HFF-Myc (cell line): ENCODE results near the gene LRRC53.

Experiments used
- DNase-seq: peaks from one replicate; pipeline ENCODE4 v3.0.0-alpha.2; 2011; ENCODE audit warnings: low read depth; ENCODE audit errors: extremely low read depth
- H3K4me3 ChIP-seq: replicated peaks from 2 replicates; pipeline ENCODE4 v1.5.1; 2011; ENCODE audit warnings: low read depth, mild to moderate bottlenecking, control low read depth, low read length
- TF ChIP-seq, protein P1 (sequence below): IDR thresholded peaks from 2 replicates; pipeline ENCODE4 v1.5.1; 2012; ENCODE audit warnings: mild to moderate bottlenecking, low read depth, low read length, control low read depth; ENCODE audit errors: missing control alignments

The LRRC53 gene

DNA sequence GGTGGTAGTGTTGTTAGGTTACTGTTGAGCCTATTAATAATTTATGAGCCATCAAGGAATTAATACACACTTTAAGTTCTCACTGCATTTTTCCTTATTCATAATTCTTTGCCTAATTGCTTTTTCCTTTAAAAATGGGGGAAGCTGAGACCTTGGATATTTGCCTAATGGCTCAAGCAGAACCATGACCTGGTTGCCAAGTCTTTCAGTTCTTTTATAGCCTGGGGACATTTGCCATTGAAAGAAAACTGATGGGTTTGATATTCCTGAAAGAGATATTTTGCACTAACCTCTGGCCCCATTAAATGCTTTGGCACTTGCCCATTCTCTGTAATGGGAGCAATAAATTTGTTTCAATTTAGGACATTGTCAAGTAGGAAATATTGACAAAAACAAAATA is 18.5 kb upstream of the LRRC53 start:
- DNase-seq = no peak
- TF ChIP-seq, protein P1, sequence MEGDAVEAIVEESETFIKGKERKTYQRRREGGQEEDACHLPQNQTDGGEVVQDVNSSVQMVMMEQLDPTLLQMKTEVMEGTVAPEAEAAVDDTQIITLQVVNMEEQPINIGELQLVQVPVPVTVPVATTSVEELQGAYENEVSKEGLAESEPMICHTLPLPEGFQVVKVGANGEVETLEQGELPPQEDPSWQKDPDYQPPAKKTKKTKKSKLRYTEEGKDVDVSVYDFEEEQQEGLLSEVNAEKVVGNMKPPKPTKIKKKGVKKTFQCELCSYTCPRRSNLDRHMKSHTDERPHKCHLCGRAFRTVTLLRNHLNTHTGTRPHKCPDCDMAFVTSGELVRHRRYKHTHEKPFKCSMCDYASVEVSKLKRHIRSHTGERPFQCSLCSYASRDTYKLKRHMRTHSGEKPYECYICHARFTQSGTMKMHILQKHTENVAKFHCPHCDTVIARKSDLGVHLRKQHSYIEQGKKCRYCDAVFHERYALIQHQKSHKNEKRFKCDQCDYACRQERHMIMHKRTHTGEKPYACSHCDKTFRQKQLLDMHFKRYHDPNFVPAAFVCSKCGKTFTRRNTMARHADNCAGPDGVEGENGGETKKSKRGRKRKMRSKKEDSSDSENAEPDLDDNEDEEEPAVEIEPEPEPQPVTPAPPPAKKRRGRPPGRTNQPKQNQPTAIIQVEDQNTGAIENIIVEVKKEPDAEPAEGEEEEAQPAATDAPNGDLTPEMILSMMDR = no peak
- H3K4me3 ChIP-seq = no peak overlapping the region

DNA sequence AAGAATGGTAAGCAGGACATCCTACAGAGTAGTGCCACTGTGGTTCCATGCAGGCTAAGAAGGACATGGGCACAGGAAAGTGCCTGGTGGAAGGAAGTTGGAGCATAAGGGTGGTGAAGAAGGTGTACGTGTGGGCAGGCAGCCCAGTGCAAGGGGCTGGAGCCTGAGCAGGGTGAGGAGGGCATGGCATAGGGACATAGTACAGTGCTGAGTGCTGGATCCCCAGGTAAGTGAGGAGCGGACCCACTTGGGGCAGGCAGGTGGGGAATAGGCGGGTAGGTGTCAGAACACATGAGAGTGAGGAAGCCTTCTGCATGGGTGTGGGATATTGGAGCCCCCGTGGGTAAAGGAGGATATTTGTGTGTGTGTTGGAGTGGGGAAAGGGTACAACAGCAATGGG is 15.7 kb upstream of the LRRC53 start:
- H3K4me3 ChIP-seq = no peak overlapping the region
- TF ChIP-seq, protein P1 = no peak
- DNase-seq = no peak

DNA sequence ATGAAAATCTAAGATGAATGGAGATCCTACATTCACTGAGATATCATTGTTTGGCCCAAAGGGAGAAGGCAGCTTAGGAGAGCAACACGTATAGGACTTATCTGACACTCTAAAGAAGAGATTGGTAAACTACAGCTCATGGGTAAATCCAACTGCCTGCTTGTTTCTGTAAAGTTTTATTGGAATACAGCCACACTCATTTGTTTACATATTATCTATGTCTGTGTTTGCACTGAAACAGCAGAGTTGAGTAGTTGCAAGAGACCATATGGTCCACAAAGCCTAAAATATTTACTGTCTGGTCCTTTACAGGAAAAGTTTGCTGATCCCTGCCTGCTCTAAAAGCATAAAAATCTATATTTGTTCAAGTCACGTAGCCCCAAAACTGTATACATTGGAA is 14.3 kb upstream of the LRRC53 start:
- no peak for DNase-seq
- H3K4me3 ChIP-seq = no peak overlapping the region
- TF ChIP-seq, protein P1 = no peak

DNA sequence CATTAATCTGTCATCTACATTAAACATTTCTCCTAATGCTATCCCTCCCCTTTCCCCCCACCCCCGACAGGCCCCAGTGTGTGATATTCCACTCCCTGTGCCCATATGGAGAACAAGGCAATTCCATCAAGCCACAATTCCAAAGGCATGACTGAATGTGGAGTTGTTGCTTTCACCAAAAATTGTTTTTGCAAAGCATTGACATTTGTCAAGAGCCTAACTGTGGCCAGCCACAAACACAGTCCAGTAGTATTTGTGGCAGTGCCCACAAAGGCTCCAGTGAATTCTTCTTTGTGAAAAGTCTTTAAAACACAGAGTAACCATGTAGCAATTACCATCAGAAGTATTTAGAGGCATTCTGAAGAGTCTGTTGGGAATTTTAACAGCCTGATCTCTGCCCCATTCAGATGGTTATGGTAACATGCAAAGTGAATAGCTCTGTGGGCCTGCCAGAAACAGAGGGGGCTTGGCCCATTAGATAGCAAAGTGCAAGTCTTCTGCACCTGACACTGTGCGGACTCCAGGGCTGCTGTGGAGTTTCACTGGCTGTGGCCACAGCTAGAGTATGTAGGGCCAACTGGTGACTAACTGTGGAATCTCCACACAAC is 11.6 kb upstream of the LRRC53 start:
- TF ChIP-seq, protein P1 = no peak
- DNase-seq = no peak
- H3K4me3 ChIP-seq = no peak overlapping the region

DNA sequence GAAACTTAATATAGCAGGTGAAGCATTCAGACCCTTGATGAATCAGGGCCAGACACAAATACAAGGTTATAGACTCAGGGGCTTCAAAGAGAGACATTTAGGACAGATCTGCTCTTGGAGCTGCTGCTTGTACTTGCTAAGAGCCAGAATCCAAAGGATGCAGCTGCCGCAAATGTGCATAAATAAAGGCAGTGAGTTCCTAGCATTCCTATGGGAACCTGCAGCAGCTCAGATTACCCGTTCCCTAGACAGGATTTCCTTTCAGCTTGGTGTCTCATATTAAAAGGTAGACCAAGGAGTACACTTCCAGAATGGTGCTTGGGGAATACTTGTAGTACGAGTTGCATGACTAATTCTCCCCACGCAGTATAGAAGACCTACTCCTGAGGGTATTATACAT is 9.7 kb upstream of the LRRC53 start:
- TF ChIP-seq, protein P1 = no peak
- H3K4me3 ChIP-seq = no peak overlapping the region
- DNase-seq = no peak

DNA sequence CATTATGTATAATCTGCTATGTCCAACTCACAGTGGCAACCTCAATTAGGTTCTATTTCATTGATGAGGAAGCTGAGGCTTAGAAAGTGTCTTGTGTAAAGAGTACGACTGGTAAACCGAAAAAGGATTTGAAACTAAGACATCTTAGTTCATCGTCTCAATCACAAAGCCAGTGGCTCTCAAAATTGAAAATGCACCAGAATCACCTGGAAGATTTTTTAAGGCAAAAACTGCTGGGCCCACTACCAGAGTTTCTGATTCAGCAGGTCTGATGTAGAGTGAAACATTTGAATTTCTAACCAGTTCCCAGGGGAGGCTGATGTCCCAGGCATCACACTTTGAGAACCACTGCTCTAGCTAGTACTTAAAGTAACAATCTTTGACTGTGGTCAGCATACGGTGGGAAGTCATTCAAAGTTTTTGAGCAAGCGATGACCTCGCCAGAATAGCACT is 5.2 kb upstream of the LRRC53 start:
- TF ChIP-seq, protein P1 = no peak
- DNase-seq = no peak
- H3K4me3 ChIP-seq = no peak overlapping the region
